Calu3 (cell line): ENCODE measurements around the gene SH2D3C. TPM values are rescaled to one million over a fixed set of nuclear protein-coding genes. Genes with fewer than 3 reads are reported as not detected.

Source experiments
- BruUV-seq: library from RNA; stranded (reverse); fragments of 400-500 nt; replicated peaks from 2 replicates; lab custom pipeline; 2021; lab: Mats Ljungman, UMichigan
- CTCF ChIA-PET: fragments of 300-600 bp; sonication (Branson Sonifier 250); formaldehyde crosslinking; loops from one replicate; lab custom pipeline; 2022; ENCODE audit warnings: antibody characterized with exemption; lab: Charles Lee
- DNase-seq: peaks from one replicate; pipeline ENCODE4 v3.0.0; 2022
- H3K27ac Mint-ChIP-seq: one replicate; pipeline ENCODE4 v1.8.0; 2022; ENCODE audit warnings: mixed read lengths; ENCODE audit not compliant: unreplicated experiment
- H3K27me3 Mint-ChIP-seq: one replicate; pipeline ENCODE4 v1.8.0; 2022; ENCODE audit warnings: mixed read lengths; ENCODE audit not compliant: unreplicated experiment
- H3K36me3 Mint-ChIP-seq: one replicate; pipeline ENCODE4 v1.8.0; 2022; ENCODE audit warnings: mild to moderate bottlenecking, moderate library complexity, mixed read lengths; ENCODE audit not compliant: insufficient read depth, unreplicated experiment
- H3K4me1 Mint-ChIP-seq: one replicate; pipeline ENCODE4 v1.8.0; 2022; ENCODE audit warnings: mild to moderate bottlenecking, low read depth, mixed read lengths; ENCODE audit not compliant: unreplicated experiment
- H3K4me3 Mint-ChIP-seq: one replicate; pipeline ENCODE4 v1.8.0; 2022; ENCODE audit warnings: mild to moderate bottlenecking, low read depth, moderate library complexity, mixed read lengths; ENCODE audit not compliant: unreplicated experiment
- H3K9me3 Mint-ChIP-seq: one replicate; pipeline ENCODE4 v1.8.0; 2022; ENCODE audit warnings: low read depth, mixed read lengths; ENCODE audit not compliant: unreplicated experiment
- CTCF ChIP-seq: fragments of 200-600 bp; IDR thresholded peaks from one replicate; pipeline ENCODE4 v1.8.0; 2022; ENCODE audit warnings: antibody characterized with exemption; ENCODE audit not compliant: unreplicated experiment
- intact Hi-C: fragments of 100-400 bp; cut with micrococcal nuclease; formaldehyde crosslinking; loops from one replicate; pipeline ENCODE4 v1.10.0; 2022; ENCODE audit not compliant: unreplicated experiment
- total RNA-seq: library from RNA; stranded (reverse); gene quantifications from 2 replicates; pipeline ENCODE4 v1.2.3, GENCODE V29; 2022

Gene SH2D3C
- total RNA-seq, 1 experiment from 2014 or later, result not detected

GRCh38 chr9:127791085-127791484 lies 12.6 kb upstream of the SH2D3C start:
- H3K27ac Mint-ChIP-seq, result no peak overlapping the region
- H3K4me3 Mint-ChIP-seq, result no peak overlapping the region
- CTCF ChIA-PET, result interaction anchor here (0.6 kb wide), 1 partner anchor 79 kb away, joined by 5 read pairs; no protein-coding TSS in a partner anchor
- no peaks in the 10 kb centered on the region for H3K9me3 Mint-ChIP-seq
- no peak for DNase-seq
- intact Hi-C loops, result no loop called here
- no peaks in the 10 kb centered on the region for H3K4me1 Mint-ChIP-seq
- no TSS peak for BruUV-seq
- peaks cover 71% of the 10 kb centered on the region for H3K36me3 Mint-ChIP-seq
- no peaks in the 10 kb centered on the region for H3K27me3 Mint-ChIP-seq
- no peak for TF ChIP-seq CTCF

GRCh38 chr9:127790094-127790855 lies 11.8 kb upstream of the SH2D3C start:
- H3K9me3 Mint-ChIP-seq, result no peaks in the 10 kb centered on the region
- H3K27me3 Mint-ChIP-seq, result no peaks in the 10 kb centered on the region
- peak overlapping the region; percentile 7 for H3K27ac Mint-ChIP-seq
- CTCF ChIA-PET, result interaction anchor here (0.6 kb wide), 1 partner anchor 79 kb away, joined by 5 read pairs; no protein-coding TSS in a partner anchor
- H3K36me3 Mint-ChIP-seq, result peaks cover 76% of the 10 kb centered on the region
- DNase-seq, result no peak
- TF ChIP-seq CTCF, result no peak
- no peak overlapping the region for H3K4me3 Mint-ChIP-seq
- H3K4me1 Mint-ChIP-seq, result no peaks in the 10 kb centered on the region
- intact Hi-C loops, result no loop called here
- BruUV-seq, result no TSS peak

GRCh38 chr9:127789179-127789578 lies 10.7 kb upstream of the SH2D3C start:
- H3K4me1 Mint-ChIP-seq, result no peaks in the 10 kb centered on the region
- intact Hi-C loops, result no loop called here
- no peaks in the 10 kb centered on the region for H3K27me3 Mint-ChIP-seq
- TF ChIP-seq CTCF, result no peak
- no peak overlapping the region for H3K4me3 Mint-ChIP-seq
- TSS peak; percentile 0 for BruUV-seq
- H3K27ac Mint-ChIP-seq, result no peak overlapping the region
- H3K9me3 Mint-ChIP-seq, result no peaks in the 10 kb centered on the region
- H3K36me3 Mint-ChIP-seq, result peaks cover 79% of the 10 kb centered on the region
- DNase-seq, result no peak
- CTCF ChIA-PET, result no interaction called here

DNA sequence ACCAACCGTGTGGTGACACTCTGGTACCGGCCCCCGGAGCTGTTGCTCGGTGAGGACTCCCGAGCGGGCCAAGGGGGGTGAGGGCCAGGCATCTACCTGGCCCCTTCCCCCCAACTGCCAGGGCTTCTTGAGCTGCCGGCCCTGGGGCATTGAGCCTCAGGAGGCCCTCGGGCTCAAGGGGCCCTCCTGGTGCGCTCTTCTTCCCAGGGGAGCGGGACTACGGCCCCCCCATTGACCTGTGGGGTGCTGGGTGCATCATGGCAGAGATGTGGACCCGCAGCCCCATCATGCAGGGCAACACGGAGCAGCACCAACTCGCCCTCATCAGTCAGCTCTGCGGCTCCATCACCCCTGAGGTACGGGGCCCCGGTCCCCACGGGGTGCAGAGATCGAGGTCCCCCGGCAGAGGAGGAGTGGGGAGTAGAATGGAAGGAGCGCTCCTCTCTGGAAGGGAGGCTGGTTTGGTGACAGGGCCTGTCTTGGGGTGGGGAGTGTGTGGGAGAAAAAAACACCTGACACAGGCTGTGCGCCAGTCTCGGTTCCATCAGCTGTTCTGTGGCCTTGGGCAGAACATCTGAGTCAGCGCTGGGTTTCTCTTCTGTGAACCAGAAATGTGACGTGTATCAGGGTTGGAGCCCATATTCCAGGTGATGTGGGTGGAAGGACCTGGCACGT lies 10.0 kb upstream of the SH2D3C start:
- no peak for TF ChIP-seq CTCF
- intact Hi-C loops, result no loop called here
- CTCF ChIA-PET, result interaction anchor here (0.5 kb wide), 1 partner anchor 45 kb away, joined by 3 read pairs; no protein-coding TSS in a partner anchor

More for the DNA sequence above, 10.0 kb upstream of the SH2D3C start:
- no peak for DNase-seq
- BruUV-seq, result no TSS peak
- Mint-ChIP-seq H3K4me3 (no peak overlapping the region), H3K27ac (no peak overlapping the region), H3K4me1 (no peaks in the 10 kb centered on the region), H3K9me3 (no peaks in the 10 kb centered on the region), H3K36me3 (peaks cover 80% of the 10 kb centered on the region), H3K27me3 (no peaks in the 10 kb centered on the region)
